HG03064 (cell line): ENCODE measurements around the gene SKOR1.

Experiments
- ATAC-seq: cut with Tn5 transposase; IDR thresholded peaks from one replicate; pipeline ENCODE4 v1.9.1; 2021; ENCODE audit warnings: low read depth; ENCODE audit not compliant: unreplicated experiment

SKOR1 gene

DNA sequence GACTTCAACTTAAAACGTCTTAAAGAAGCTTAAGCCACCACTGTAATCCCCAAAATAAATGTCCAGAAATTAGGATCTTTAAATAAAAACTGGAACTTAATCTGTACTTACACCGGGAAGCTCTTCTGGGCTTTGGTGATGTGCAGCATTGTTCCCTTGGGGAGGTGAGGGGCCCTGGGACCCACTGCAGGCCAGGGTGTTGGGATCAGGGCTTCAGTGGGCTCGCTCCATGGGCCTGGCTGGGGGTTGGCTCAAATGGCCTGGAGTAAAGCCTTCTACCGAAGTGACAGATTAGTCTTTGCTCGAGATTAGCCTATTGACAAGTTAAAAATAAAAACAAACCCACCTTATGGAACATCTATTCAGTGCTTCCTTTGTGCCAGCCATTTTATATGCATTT is 20.7 kb downstream of the SKOR1 start:
- ATAC-seq, result no peak

DNA sequence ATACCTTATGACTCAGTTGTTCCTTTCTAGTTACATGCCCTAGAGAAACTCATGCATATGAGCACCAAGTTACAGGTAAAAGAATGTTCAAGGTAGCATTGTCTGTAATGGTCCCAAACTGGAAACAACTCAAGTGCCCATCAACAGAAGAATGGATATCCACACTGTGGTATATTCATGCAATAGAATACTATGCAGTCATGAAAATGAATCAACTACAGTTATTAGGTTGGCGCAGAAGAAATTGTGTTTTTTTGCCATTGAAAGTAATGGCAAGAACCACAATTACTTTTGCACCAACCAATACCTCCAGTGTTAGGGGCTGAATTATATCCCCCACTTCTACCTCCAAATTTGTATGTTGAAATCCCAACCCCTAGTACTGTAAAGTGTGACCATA is 24.2 kb downstream of the SKOR1 start:
- ATAC-seq, result no peak

DNA sequence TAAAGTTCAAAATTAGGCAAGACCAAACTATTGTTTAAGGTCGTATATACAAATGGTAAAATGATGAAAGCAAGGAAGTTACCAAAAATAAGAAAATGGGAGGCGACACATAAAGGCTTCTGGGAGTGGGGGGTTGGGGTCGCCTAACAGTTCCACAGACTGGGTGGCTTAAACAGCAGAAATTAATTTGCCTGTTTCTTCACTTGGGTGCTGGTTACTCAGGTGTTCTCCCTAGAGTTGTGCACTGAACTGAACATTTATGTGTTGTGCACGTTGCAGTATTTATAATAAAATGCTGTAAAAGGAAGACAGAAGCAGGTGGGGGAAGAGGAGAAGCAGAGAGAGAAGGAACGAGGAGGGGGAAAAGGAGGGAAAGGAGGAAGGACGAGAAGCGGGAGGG is 25.0 kb downstream of the SKOR1 start:
- no peak for ATAC-seq

DNA sequence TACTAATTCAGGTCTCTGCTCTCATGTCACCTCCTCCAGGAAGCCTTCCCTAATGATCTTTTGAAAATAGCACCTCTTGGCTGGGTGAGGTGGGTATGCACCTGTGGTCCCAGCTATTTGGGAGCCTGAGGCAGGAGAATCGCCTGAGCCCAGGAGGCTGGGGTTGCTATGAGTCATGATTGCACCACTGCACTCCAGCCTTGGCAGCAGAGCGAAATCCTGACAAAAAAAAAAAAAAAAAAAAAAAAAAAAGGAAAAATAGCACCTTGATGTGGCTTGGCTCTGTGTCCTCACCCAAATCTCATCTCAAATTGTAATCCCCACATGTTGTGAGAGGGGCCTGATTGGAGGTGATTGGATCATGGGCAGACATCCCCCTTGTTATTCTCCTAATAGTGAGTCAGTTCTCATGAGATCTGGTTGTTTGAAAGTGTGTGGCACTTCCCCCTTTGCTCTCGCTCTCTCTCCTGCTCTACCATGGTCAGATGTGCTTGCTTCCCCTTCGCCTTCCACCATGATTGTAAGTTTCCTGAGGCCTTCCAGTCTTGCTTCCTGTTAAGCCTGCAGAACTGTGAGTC is 25.8 kb downstream of the SKOR1 start:
- ATAC-seq, result no peak

DNA sequence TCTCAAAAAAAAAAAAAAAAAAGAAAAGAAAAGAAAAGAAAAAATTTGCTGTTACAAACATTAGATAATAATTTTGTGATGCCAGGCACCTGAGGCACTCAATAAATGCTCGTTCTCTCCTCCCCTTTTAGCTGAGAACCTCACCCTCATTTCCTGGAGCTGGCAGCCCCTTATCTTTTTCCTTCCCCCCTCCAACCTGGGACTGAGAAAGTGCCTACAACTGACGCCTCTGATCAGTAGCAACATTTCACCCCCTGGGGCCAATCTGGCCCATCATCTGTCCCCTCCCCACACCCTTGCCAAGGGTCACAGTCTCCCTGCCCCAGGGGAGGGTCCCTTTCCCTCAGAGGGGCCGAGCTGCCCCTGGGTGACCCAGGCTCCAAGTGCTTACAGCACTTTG is 27.1 kb downstream of the SKOR1 start:
- no peak for ATAC-seq

DNA sequence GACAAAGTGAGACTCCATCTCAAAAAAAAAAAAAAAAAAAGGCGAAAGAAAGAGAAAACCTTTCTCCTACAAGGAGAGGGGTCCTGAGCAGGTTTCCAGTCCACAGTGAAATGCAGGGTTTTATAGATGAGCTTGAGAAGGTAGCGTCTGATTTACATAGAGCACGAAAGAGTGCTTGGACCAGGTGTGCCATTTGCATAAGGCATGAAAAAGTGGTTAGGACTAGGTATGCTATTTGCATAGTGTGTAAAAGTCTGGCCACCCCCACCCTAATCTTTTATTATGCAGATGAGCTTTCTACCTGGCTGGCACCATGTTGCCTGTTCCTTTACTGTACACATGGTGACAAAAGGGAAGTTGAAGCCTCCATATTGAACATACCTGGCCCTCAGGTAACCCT is 28.1 kb downstream of the SKOR1 start:
- no peak for ATAC-seq

DNA sequence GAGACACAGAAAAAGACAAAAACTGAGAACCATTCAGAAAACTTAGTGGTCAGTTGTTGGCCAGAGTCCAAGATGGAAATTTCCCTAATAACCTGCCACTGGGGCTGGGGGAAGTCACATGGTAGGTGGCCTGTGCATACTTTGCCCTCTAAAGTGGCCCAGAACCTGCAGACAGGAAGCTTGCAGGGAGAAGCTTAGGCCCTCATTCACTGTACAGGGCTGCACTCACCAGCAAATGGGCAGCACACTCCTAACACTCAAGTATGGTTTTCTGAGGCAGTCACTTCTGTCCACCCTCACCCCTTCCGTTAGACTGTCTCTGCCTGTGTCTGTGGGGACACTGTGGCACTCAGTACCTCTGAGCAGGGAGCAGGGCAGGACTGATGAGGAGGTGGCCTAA is 29.0 kb downstream of the SKOR1 start:
- ATAC-seq, result no peak

DNA sequence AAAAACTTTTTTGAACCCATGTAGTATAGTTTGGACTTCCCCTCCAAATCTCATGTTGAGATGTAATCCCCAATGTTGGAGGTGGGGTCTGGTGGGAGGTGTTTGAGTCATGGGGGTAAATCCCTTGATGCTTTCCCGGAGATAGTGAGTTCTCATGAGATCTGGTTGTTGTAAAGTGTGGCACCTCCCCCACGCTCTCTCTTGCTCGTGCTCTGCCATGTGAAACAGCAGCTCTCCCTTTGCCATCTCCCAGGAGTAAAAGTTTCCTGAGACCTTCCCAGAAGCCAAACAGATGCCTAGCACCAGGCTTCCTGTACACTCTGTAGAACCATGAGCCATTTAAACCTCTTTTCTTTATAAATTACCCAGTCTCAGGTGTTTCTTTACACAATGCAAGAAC is 30.5 kb downstream of the SKOR1 start:
- no peak for ATAC-seq

DNA sequence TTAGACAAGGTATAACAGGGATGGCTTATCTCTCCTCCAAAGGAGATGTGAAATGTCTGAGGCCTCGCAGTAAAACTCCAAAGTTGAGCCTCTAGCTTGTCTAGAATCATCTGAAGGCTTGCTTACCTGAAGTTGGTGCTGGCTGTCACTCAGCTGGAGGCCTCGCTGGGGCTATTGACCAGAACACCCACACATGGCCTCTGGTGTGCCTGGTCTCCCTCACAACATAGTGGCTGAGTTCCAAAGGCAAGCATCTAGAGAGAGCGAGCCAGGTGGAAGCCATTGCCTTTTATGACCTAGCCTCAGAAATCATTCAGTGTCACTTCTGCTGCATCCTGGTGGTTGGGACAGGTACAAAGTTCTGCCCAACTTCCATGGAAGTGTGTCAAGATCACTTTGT is 31.9 kb downstream of the SKOR1 start:
- no peak for ATAC-seq

DNA sequence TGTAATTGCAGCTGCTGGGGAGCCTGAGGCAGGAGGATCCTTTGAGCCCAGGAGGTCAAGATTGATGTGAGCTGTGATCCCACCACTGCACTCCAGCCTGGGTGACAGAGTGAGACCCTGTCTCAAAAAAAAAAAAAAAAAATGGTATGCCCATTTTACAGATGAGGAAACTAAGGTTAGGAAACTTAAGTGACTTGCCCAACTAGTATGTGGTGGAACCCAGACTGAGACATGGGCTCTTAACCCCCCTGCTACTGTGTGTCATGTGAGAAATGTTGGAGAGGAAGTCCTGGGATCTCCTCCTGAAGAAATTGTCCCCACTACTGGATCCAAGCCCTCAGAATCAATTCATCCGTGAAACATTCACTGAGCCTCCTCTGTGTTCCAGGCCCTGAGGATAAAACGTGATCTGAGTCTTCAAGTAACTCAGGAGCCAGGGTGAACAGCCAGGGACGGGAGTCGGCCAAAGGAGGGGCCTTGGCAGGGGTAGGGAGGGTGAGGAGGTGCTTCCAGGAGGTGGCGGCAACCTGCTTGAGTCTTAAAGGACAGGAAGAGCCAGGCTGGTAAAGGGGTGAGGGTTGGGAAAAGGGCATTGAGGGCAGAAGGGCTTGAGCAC is 34.1 kb downstream of the SKOR1 start:
- ATAC-seq, result no peak

DNA sequence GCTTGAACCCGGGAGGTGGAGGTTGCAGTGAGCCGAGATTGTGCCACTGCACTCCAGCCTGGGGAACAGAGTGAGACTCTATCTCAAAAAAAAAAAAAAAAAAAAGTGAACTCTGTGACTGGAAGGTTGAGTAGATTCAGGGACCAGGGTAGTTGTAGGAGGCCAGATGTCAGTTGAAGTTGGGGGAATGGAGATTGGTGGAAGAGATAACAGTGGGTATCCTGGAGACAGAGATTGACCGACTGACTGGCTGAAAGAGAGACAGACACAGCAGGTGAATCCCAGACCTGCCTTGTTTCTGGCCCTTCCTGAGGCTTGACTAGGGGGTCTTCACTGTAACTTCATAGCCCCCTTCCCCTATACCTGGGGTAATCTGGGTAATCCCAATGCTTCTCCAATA is 36.7 kb downstream of the SKOR1 start:
- ATAC-seq, result no peak

DNA sequence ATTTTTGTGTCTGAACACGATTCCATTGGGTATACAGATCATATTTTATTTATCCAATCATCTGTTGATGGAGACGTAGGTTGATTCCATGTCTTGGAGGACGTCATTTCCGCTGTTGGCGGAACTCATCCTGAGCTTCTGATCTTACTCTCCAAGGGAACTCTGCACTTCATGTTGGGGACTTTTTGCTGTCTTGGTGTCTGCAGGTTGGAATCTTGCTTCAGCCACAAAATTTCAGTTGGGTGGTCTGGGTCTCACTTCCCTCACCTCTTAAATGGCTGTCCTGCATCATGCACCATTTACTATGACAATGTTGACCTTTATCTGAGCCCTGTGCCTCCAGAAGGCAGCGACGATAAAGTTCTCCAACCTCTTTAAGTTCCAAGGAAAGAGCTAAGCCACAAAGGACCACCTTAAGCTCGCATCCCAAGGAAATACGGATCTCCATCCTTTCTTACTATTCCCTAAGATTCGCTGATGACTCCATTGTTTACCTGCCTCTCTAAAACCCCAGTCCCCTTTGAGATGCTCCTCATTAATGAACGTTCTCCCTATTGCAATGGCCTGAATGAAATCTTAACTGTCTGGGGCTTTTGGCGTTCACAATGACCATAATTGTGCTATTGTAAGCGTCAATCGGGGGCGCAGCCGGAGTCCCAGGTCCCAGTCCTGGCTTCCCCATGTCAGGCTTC is 37.6 kb downstream of the SKOR1 start:
- no peak for ATAC-seq

DNA sequence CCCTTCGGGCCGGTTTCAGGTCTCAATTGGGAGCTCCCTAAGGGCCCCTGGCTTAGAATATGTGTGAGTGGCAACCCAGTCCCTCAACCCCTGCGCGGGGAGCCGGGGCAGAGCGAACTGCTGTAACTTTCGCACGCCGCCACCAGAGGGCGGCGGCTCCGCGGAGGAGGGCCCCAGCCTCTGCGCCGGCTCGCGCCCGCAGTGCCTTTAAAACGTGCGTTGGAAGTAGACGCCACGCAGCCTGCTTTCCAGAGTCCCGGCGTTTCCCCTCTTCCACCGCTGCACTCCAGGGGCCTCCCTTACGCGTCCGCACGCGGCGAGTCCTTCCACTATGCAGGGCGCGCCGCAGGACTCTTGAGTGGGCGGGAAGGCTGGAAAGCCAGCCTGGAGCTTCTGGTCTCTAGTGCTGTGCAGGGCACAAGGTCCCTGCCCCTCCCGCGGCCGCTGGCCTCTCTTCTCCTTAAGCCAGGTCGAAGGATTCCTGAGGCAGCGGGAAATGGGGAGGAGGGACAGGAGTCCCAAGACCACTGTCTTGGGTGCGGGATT is 38.2 kb downstream of the SKOR1 start:
- peak; percentile 81 for ATAC-seq

DNA sequence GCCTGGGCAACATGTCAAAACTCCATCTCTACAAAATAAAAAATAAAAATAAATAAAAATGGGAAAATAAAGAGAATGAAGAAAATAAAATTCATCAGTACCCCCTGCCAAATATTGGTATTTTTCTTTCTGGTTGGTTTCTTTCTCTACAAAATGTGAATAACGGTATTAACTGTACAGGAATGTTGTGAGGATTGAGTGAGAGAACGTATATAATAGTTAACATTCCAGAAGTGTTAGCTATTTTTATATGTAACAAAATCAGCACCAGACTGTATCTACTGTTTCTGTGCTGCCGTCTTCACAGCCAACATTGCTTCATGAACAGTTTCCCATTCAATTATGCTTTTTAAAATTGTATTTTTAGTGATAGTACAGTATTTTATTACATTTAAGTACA is 40.0 kb downstream of the SKOR1 start:
- ATAC-seq, result no peak

DNA sequence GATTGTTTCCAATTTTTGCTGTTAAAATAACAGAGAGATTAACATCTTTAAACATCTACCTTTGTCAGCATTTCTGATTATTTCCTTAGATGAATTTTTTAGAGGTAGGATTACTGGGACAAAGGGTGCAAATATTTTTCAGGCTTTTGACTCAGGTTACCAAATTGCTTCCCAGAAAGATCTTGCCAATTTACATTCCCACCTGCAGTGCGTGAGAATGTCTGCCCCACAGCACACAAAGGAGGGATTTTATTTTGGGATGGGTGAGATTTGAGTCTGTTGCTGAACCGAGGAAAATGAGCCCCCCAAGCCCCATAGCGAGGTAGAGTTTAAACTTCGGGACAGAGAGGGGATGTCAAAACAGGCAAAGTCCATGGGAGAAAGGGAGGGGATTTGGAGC is 40.5 kb downstream of the SKOR1 start:
- ATAC-seq, result no peak

DNA sequence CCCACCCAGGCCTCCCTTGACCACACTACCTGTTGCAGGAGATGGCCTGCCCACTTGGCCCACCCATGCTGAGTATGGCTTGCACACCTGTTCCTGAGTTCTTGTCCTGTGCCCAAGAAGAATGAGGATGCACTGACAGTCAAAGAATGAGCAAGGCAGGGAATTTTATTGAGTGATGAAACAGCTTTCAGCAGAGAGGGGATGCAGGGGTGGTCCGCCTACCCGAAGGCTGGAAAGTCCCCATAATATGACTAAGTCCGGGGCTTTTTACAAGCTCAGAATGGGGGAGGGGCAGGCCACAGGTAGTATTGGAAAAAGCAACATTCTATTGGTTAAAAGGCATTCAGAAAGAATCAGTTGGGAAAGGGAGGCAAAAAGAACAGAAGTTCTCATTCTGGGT is 44.4 kb downstream of the SKOR1 start:
- no peak for ATAC-seq

DNA sequence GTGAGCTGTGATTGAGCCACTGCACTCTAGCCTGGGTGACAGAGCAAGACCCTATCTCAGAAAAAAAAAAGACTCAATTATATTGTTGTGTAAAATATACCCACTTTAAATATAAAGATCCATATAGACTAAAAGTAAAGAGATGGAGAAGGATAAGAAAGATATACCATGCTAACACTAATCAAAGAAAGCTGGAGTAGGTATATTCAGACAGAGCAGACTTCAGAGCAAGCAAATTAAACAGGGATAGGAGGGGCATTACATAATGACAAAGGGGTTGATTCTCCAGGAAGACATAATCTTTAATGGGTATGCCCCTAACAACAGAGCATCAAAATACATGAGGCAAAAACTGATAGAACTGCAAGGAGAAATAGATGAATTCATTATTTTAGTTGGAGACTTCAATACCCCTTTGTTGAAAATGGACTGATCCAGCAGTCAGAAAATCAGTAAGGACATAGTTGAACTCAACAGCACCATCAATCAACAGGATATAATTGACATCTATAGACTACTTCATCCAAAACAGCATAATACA is 45.6 kb downstream of the SKOR1 start:
- ATAC-seq, result no peak

DNA sequence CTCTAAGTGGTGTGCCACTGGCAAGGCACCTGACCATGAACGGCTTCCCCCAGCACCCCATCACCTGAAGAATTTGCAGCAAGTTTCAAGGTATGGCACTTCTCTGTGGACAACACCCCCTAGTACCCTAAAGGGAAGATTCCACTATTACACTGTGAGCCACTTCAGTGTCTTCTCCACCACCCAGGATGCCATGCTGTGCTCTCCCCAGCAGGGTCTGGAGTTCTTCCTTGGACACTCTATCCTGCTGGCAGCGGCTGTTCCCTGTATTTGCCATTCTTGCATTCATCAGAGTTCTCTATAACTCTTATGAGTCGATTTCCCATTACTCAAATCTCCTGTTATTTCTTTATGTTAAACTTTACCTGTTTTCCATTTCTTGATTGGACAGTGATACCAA is 48.5 kb downstream of the SKOR1 start:
- ATAC-seq, result no peak

DNA sequence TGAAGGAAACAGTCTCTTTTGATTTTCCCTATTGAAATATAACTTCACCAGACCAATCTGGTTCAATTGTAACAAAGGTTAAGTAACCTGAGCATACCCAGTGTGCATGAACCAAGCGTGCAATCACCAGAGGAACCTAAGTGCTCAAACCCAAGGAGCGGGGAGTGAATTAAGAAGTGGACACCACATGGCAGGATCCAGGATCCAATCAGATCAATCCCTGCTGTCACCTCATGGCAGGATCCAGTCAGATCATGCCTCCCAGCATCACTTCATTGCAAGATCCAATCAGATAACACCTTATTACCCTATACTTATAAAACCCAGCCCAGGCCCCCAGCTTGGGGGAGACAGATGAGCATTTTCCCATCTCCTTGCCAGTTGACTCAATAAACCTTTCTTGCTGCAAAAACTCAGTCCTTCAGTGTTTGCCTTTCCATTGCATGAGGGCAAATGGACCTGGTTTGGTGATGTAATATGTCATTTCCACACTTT is 53.5 kb downstream of the SKOR1 start:
- no peak for ATAC-seq

DNA sequence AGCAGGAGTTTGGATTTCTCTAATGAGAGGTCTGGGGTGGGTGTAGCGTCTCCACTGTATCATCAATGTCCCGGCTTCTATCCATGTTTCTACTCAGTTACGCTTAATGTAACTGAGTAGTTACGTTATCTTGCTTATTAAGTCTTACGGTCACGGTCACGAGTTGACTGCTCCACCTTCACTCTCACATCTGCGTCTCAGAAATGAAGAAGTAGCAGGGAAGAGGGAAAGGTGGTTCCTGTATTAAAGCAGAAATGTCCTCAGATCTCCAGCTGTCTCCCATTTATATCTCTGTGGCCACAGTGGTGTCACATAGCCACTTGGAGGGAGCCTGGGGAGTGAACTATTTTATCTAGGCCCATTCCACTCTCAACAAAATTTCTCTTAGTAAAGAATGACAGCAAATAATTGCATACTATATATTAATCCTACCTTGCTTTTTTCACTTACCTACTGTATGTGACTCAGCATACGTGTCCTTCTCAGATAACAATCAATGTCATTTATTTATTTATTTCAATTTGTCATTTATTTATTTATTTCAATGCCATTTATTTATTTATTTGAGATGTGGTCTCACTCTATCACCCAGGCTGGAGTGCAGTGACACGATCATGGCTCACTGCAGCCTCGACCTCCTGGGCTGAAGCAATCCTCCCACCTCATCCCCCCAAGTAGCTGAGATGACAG is 54.3 kb downstream of the SKOR1 start:
- no peak for ATAC-seq

DNA sequence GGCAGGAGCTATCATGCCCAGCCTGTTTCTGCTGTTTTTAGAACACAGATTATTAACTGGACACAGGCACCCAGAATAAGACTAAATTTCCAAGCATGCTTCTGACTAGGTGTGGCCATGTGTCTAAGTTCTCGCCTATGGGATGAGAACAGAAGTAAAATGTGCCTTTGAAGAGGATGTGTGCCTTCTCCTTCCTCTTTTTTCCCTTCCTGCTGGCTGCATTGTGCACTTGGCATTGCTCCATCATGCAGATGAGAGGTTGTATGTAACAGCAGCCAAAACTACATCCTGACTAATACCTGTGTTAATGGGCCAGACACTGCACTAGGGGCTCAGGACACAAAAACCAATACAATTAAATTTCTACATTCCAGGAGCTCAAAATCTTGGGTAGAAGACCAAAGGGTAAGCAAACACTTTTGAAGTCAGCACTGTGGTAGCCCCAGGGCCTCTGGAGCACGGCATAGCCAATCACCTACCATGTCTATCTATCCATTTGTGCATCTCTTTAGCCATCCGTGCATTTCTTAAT is 55.4 kb downstream of the SKOR1 start:
- no peak for ATAC-seq
